Tongue (tissue), 2 donors: ENCODE results near the gene STK24. TPM values are rescaled to one million over a fixed set of nuclear protein-coding genes. Genes with fewer than 3 reads are reported as not detected.

Experiments used
- DNase-seq: peaks from one replicate; pipeline ENCODE4 v3.0.0-alpha.2; 2015
- total RNA-seq: library from RNA; depleted of rRNA; stranded (reverse); fragments of >200 nt; gene quantifications from one replicate; pipeline ENCODE4 v1.2.3, GENCODE V29; 2014

Gene STK24
- total RNA-seq, 1 donor from 2014 or later, result 59.0 TPM

GRCh38 chr13:98450539-98451111 is 126.3 kb downstream of the STK24 start:
- peak; percentile 53 for DNase-seq

- no peak for DNase-seq
These were observed 126.9 kb downstream of the STK24 start for GRCh38 chr13:98450026-98450425.

GRCh38 chr13:98449273-98449672 is 127.6 kb downstream of the STK24 start:
- DNase-seq, result no peak

- DNase-seq, result no peak
These were observed 128.3 kb downstream of the STK24 start for GRCh38 chr13:98448642-98448928.

- peak; percentile 73 for DNase-seq
These were observed 128.8 kb downstream of the STK24 start for GRCh38 chr13:98447881-98448641.

- no peak for DNase-seq
These were observed 129.8 kb downstream of the STK24 start for GRCh38 chr13:98447130-98447529.

- no peak for DNase-seq
These were observed 130.7 kb downstream of the STK24 start for GRCh38 chr13:98446234-98446621.

- peak; percentile 76 for DNase-seq
These were observed 131.3 kb downstream of the STK24 start for GRCh38 chr13:98445340-98446233.

GRCh38 chr13:98444381-98444780 is 132.5 kb downstream of the STK24 start:
- no peak for DNase-seq

GRCh38 chr13:98443800-98444325 is 133.0 kb downstream of the STK24 start:
- no peak for DNase-seq

- no peak for DNase-seq
These were observed 133.6 kb downstream of the STK24 start for GRCh38 chr13:98443329-98443728.

- DNase-seq, result no peak
These were observed 134.3 kb downstream of the STK24 start for GRCh38 chr13:98442391-98443230.

- no peak for DNase-seq
These were observed 135.7 kb downstream of the STK24 start for GRCh38 chr13:98441056-98441676.

- no peak for DNase-seq
These were observed 136.4 kb downstream of the STK24 start for GRCh38 chr13:98440390-98441055.

- no peak for DNase-seq
These were observed 137.0 kb downstream of the STK24 start for GRCh38 chr13:98439896-98440295.

GRCh38 chr13:98439126-98439828 is 137.6 kb downstream of the STK24 start:
- DNase-seq, result no peak

- DNase-seq, result no peak
These were observed 138.4 kb downstream of the STK24 start for GRCh38 chr13:98438246-98439125.

- no peak for DNase-seq
These were observed 140.5 kb downstream of the STK24 start for GRCh38 chr13:98436233-98436910.

- DNase-seq, result peak; percentile 24
These were observed 141.5 kb downstream of the STK24 start for GRCh38 chr13:98435376-98435775.
